IMR-90 (cell line): Measurements from ENCODE around the gene NDUFB10. TPM values are rescaled to one million over a fixed set of nuclear protein-coding genes. Genes with fewer than 3 reads are reported as not detected.

Experiments
- ATAC-seq: fragments of 200-7000 bp; cut with Tn5 transposase; 2 replicates; pipeline ENCODE4 v1.9.1; 2020; ENCODE audit warnings: low read depth, mild to moderate bottlenecking, moderate library complexity
- BruUV-seq: library from RNA; stranded (reverse); fragments of 400-500 nt; replicated peaks from 2 replicates; lab custom pipeline; 2021; lab: Mats Ljungman, UMichigan
- CTCF ChIA-PET: fragments of 300-600 bp; formaldehyde crosslinking; extraction: SDS; loops from one replicate; lab custom pipeline; 2021; ENCODE audit warnings: antibody characterized with exemption; lab: Yijun Ruan, JAX
- POLR2A ChIA-PET: fragments of 300-600 bp; sonication (Branson Sonifier 250); formaldehyde crosslinking; loops from one replicate; lab custom pipeline; 2022; ENCODE audit warnings: antibody characterized with exemption; ENCODE audit not compliant: unreplicated experiment; lab: Charles Lee
- DNase-seq: peaks from one replicate; pipeline ENCODE4 v3.0.0; 2013
- H2AFZ ChIP-seq: replicated peaks from 2 replicates; pipeline ENCODE3; 2013; ENCODE audit warnings: low read length, mild to moderate bottlenecking; ENCODE audit not compliant: poor library complexity
- H2AK5ac ChIP-seq: 2 replicates; pipeline ENCODE4 v1.6.1; 2013; ENCODE audit warnings: low read depth, low read length, inconsistent platforms
- H2AK9ac ChIP-seq: replicated peaks from 2 replicates; pipeline ENCODE3; 2013; ENCODE audit warnings: mild to moderate bottlenecking, low read depth, low read length, moderate library complexity; ENCODE audit not compliant: poor library complexity
- H2BK120ac ChIP-seq: 2 replicates; pipeline ENCODE4 v1.6.1; 2013; ENCODE audit warnings: low read depth, low read length, inconsistent platforms
- H2BK15ac ChIP-seq: 3 replicates; pipeline ENCODE4 v1.6.1; 2013; ENCODE audit warnings: low read depth, low read length, inconsistent platforms
- H2BK20ac ChIP-seq: 2 replicates; pipeline ENCODE4 v1.6.1; 2013; ENCODE audit warnings: low read depth, mild to moderate bottlenecking, inconsistent platforms, low read length, moderate library complexity
- H2BK5ac ChIP-seq: 2 replicates; pipeline ENCODE4 v1.6.1; 2013; ENCODE audit warnings: mild to moderate bottlenecking, low read depth, low read length, inconsistent platforms; ENCODE audit not compliant: poor library complexity, severe bottlenecking
- H3K14ac ChIP-seq: replicated peaks from 2 replicates; pipeline ENCODE4 v1.6.1; 2013; ENCODE audit warnings: low read depth, low read length, inconsistent platforms
- H3K18ac ChIP-seq: 2 replicates; pipeline ENCODE4 v1.6.1; 2013; ENCODE audit warnings: low read depth, low read length, control low read depth
- H3K23ac ChIP-seq: 2 replicates; pipeline ENCODE4 v1.6.1; 2013; ENCODE audit warnings: low read depth, low read length, inconsistent platforms
- H3K27ac ChIP-seq: 2 replicates; pipeline ENCODE4 v1.5.1; 2013; ENCODE audit warnings: mild to moderate bottlenecking, control low read depth, low read length; ENCODE audit not compliant: insufficient read depth
- H3K27me3 ChIP-seq: 2 replicates; pipeline ENCODE4 v1.6.1; 2013; ENCODE audit warnings: low read length; ENCODE audit not compliant: control insufficient read depth, insufficient read depth
- H3K36me3 ChIP-seq: 2 replicates; pipeline ENCODE4 v1.6.1; 2013; ENCODE audit warnings: low read length, mixed read lengths; ENCODE audit not compliant: control insufficient read depth, insufficient read depth
- H3K4ac ChIP-seq: 2 replicates; pipeline ENCODE4 v1.6.1; 2013; ENCODE audit warnings: low read depth, low read length, inconsistent platforms
- H3K4me1 ChIP-seq: 2 replicates; pipeline ENCODE4 v1.6.1; 2013; ENCODE audit warnings: low read length, mixed read lengths; ENCODE audit not compliant: control insufficient read depth, insufficient read depth
- H3K4me2 ChIP-seq: 2 replicates; pipeline ENCODE4 v1.6.1; 2013; ENCODE audit warnings: low read depth, mild to moderate bottlenecking, control low read depth, low read length, moderate library complexity
- H3K4me3 ChIP-seq: 2 replicates; pipeline ENCODE4 v1.5.1; 2013; ENCODE audit warnings: low read depth, mild to moderate bottlenecking, control low read depth, low read length, moderate library complexity; ENCODE audit not compliant: insufficient read depth
- H3K56ac ChIP-seq: 2 replicates; pipeline ENCODE4 v1.6.1; 2013; ENCODE audit warnings: low read length, inconsistent platforms; ENCODE audit not compliant: insufficient read depth; ENCODE audit errors: extremely low read depth
- H3K79me1 ChIP-seq, 2 experiments: 2 replicates each; pipeline ENCODE4 v1.6.1; 2013; ENCODE audit warnings: low read length in 2 of 2, inconsistent platforms in 1 of 2, low read depth in 1 of 2
- H3K9ac ChIP-seq: 2 replicates; pipeline ENCODE4 v1.6.1; 2013; ENCODE audit warnings: low read depth, low read length, control low read depth
- H3K9me1 ChIP-seq: 2 replicates; pipeline ENCODE4 v1.6.1; 2013; ENCODE audit warnings: low read length, inconsistent platforms; ENCODE audit not compliant: insufficient read depth
- H3K9me3 ChIP-seq: 2 replicates; pipeline ENCODE4 v1.6.1; 2013; ENCODE audit warnings: low read length; ENCODE audit not compliant: control insufficient read depth, insufficient read depth
- H4K20me1 ChIP-seq: 2 replicates; pipeline ENCODE4 v1.6.1; 2013; ENCODE audit warnings: low read length, inconsistent platforms; ENCODE audit not compliant: insufficient read depth
- H4K5ac ChIP-seq: 2 replicates; pipeline ENCODE4 v1.6.1; 2013; ENCODE audit warnings: mild to moderate bottlenecking, low read depth, low read length, control low read depth
- H4K8ac ChIP-seq, 2 experiments: 2 replicates each; pipeline ENCODE4 v1.6.1; 2013; ENCODE audit warnings: low read depth in 2 of 2, low read length in 2 of 2, control low read depth in 1 of 2, inconsistent platforms in 1 of 2
- H4K91ac ChIP-seq: 2 replicates; pipeline ENCODE4 v1.6.1; 2013; ENCODE audit warnings: low read depth, low read length, inconsistent platforms; ENCODE audit not compliant: insufficient read depth
- BHLHE40 ChIP-seq: fragments of 150-350 bp; IDR thresholded peaks from 2 replicates; pipeline ENCODE4 v1.6.1; 2016; ENCODE audit warnings: mild to moderate bottlenecking, low read depth, low read length
- CHD1 ChIP-seq: IDR thresholded peaks from 2 replicates; pipeline ENCODE4 v1.6.1; 2012; ENCODE audit warnings: low read depth, low read length, improper control_type of control experiment
- CTCF ChIP-seq: conservative IDR thresholded peaks from 2 replicates; pipeline ENCODE4 v1.5.1; 2012; ENCODE audit warnings: mild to moderate bottlenecking, low read depth, low read length, improper control_type of control experiment
- ELK1 ChIP-seq: fragments of 150-350 bp; IDR thresholded peaks from 2 replicates; pipeline ENCODE4 v1.6.1; 2016; ENCODE audit warnings: low read depth, mild to moderate bottlenecking, low read length, moderate library complexity, borderline replicate concordance
- NFE2L2 ChIP-seq: fragments of 150-350 bp; IDR thresholded peaks from 2 replicates; pipeline ENCODE4 v1.6.1; 2016; ENCODE audit warnings: low read depth, mild to moderate bottlenecking, low read length
- RAD21 ChIP-seq: IDR thresholded peaks from 2 replicates; pipeline ENCODE4 v1.6.1; 2012; ENCODE audit warnings: low read length, improper control_type of control experiment
- RCOR1 ChIP-seq: IDR thresholded peaks from 2 replicates; pipeline ENCODE4 v1.6.1; 2012; ENCODE audit warnings: mild to moderate bottlenecking, low read length, improper control_type of control experiment; ENCODE audit not compliant: insufficient replicate concordance
- RFX5 ChIP-seq: IDR thresholded peaks from 2 replicates; pipeline ENCODE4 v1.8.0; 2012; ENCODE audit warnings: low read depth, mild to moderate bottlenecking, low read length, moderate library complexity
- WGBS, 2 experiments: methylation state at CpG; one replicate each; pipeline versions ENCODE4 v1.1.5 to v1.1.7; 2013; ENCODE audit warnings: missing lambda C conversion rate in 2 of 2; ENCODE audit not compliant: insufficient read length in 1 of 2; ENCODE audit errors: extremely low coverage in 2 of 2; 5-methylcytosine and 5-hydroxymethylcytosine counted together
- dilution Hi-C: fragments of 300-500 bp; cut with HindIII; formaldehyde crosslinking; loops from one replicate; pipeline ENCODE4 v1.14.3; 2018; ENCODE audit warnings: low sequenced_read_pairs; ENCODE audit not compliant: unreplicated experiment
- in situ Hi-C: fragments of 300-500 bp; cut with MboI; formaldehyde crosslinking; loops from 3 replicates; pipeline ENCODE4 v1.14.3; 2019; ENCODE audit warnings: low sequenced_read_pairs, inconsistent platforms, mixed read lengths
- intact Hi-C: fragments of 100-400 bp; cut with micrococcal nuclease; formaldehyde crosslinking; loops from 2 replicates; pipeline ENCODE4 v1.10.0; 2022
- polyA plus RNA-seq, 3 experiments: library from polyadenylated mRNA; depleted of rRNA; stranded (reverse); fragments of >200 nt; gene quantifications; 2 replicates each; pipeline ENCODE4 v1.2.3, GENCODE V29; 2012; ENCODE audit warnings: low replicate concordance in 1 of 3
- total RNA-seq: library from RNA; depleted of rRNA; stranded (reverse); fragments of >200 nt; gene quantifications from 2 replicates; pipeline ENCODE4 v1.2.3, GENCODE V29; 2012

NDUFB10 gene
- total and polyA plus RNA-seq, 2 of the 4 experiments (the other 2 are of a cell fraction), result 189 to 220 TPM

- Histone ChIP-seq H2BK5ac (no peak overlapping the region), H2BK20ac (no peak overlapping the region), H2BK120ac (no peak overlapping the region), H3K9me1 (no peaks in the 10 kb centered on the region), H3K4ac (no peak overlapping the region), H3K79me1 (peaks cover 0 to 4% of the 10 kb centered on the region in 2 experiments; a peak in 1 of 4 replicates), H3K27ac (no peak overlapping the region), H4K20me1 (no peaks in the 10 kb centered on the region; the same call in none of the 2 replicates), H3K36me3 (peaks cover 46% of the 10 kb centered on the region), H2AFZ (peak overlapping the region; percentile 49), H3K9ac (no peak overlapping the region), H3K4me1 (no peaks in the 10 kb centered on the region), H4K91ac (no peak overlapping the region), H3K23ac (no peak overlapping the region), H3K56ac (no peak overlapping the region), H3K4me2 (no peak overlapping the region), H2AK5ac (no peak overlapping the region), H3K4me3 (no peak overlapping the region), H3K18ac (no peak overlapping the region), H3K9me3 (no peaks in the 10 kb centered on the region), H2BK15ac (no peak overlapping the region), H2AK9ac (peak overlapping the region; percentile 5), H3K14ac (no peak overlapping the region), H4K8ac (no peak overlapping the region), H4K5ac (no peak overlapping the region), H3K27me3 (peaks cover 31% of the 10 kb centered on the region; the same call in 1 of the 2 replicates)
- TF ChIP-seq ELK1 (no peak), CTCF (no peak), RAD21 (no peak), NFE2L2 (no peak), CHD1 (no peak), RFX5 (no peak), BHLHE40 (no peak), RCOR1 (no peak)
- 56% methylated on average over 26 of the region's 70 CpGs; no CpG with 5 or more reads in 1 of the 2 experiments for WGBS, 2 experiments
- in situ Hi-C loops (no loop called here), dilution Hi-C loops (no loop called here), intact Hi-C loops (no loop called here)
- DNase-seq (no peak), ATAC-seq (no peak)
- POLR2A ChIA-PET, result no interaction called here
- BruUV-seq, result no TSS peak
- CTCF ChIA-PET, result no interaction called here
Measured at GRCh38 chr16:1979271-1980029, 20.1 kb downstream of the NDUFB10 start.
